ENCODE measurements around the gene LRRN2.

DNA sequence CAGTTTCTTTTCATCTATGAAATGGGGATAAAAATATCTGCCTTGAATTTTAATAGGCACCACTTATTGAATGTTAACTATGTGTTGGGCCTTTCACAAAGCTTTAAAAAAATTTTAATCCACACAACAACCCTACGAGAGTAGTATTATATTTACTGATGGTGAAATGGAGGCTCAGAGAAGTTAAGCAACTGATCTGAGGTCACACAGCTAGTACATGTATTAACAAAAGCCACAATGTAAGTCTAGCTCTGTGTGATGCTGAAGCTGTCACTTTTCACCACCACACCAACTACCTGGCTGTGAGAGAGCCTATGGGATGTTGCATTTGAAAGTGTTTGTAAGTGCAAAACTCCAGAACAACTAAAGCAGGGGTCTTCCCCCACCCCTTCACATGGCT is 44.1 kb downstream of the LRRN2 start:
- TF ChIP-seq ZNF384 (IDR thresholded peaks at IDR 0.05) = no peak
- no peak for TF ChIP-seq HDGF (IDR thresholded peaks at IDR 0.05; ENCODE audit: borderline replicate concordance)
- no peak for TF ChIP-seq TARDBP (IDR thresholded peaks at IDR 0.05)
- TF ChIP-seq BHLHE40 (IDR thresholded peaks at IDR 0.05; ENCODE audit: borderline replicate concordance) = no peak
- TF ChIP-seq SP1 (IDR thresholded peaks at IDR 0.05) = no peak
